GM18861 (cell line): ENCODE results near the gene SYVN1.

Experiments used
- ATAC-seq: cut with Tn5 transposase; IDR thresholded peaks from one replicate; pipeline ENCODE4 v1.9.1; 2021; ENCODE audit not compliant: unreplicated experiment

Gene SYVN1

GRCh38 chr11:65113361-65113756 is 21.0 kb downstream of the SYVN1 start:
- no peak for ATAC-seq

- peak; percentile 28 for ATAC-seq
Observed at GRCh38 chr11:65112546-65113360, 21.6 kb downstream of the SYVN1 start.

GRCh38 chr11:65111744-65112545 is 22.4 kb downstream of the SYVN1 start, which contains the start of gene TM7SF2:
TSS of gene TM7SF2 (plus strand) at chr11:65111872. CDS start at chr11:65112016, 144 bp downstream.
- peak; percentile 45 for ATAC-seq

- no peak for ATAC-seq
Observed at GRCh38 chr11:65111159-65111743, 23.1 kb downstream of the SYVN1 start.

- ATAC-seq = no peak
Observed at GRCh38 chr11:65110354-65110861, 23.9 kb downstream of the SYVN1 start.

- no peak for ATAC-seq
Observed at GRCh38 chr11:65109231-65110198, 24.8 kb downstream of the SYVN1 start.

- ATAC-seq = no peak
Observed at GRCh38 chr11:65108469-65109123, 25.7 kb downstream of the SYVN1 start.

- no peak for ATAC-seq
Observed at GRCh38 chr11:65107751-65108468, 26.4 kb downstream of the SYVN1 start.

GRCh38 chr11:65107078-65107477 is 27.2 kb downstream of the SYVN1 start:
- ATAC-seq = no peak

- ATAC-seq = no peak
Observed at GRCh38 chr11:65104628-65105027, 29.7 kb downstream of the SYVN1 start.

GRCh38 chr11:65103476-65103875 is 30.8 kb downstream of the SYVN1 start:
- no peak for ATAC-seq

GRCh38 chr11:65102142-65103095 is 31.9 kb downstream of the SYVN1 start:
- no peak for ATAC-seq

GRCh38 chr11:65100674-65101350 is 33.5 kb downstream of the SYVN1 start:
- no peak for ATAC-seq

- no peak for ATAC-seq
Observed at GRCh38 chr11:65096926-65097325, 37.4 kb downstream of the SYVN1 start.

GRCh38 chr11:65095974-65096806 is 38.1 kb downstream of the SYVN1 start, which contains the start of gene VPS51:
TSS of gene VPS51 (plus strand) at chr11:65096214. CDS start at chr11:65096251, 37 bp downstream.
- ATAC-seq = peak; percentile 74

GRCh38 chr11:65095427-65095826 is 38.9 kb downstream of the SYVN1 start:
- no peak for ATAC-seq
